H9 (cell line): ENCODE results near the gene ACADL. TPM values are rescaled to one million over a fixed set of nuclear protein-coding genes. Genes with fewer than 3 reads are reported as not detected.

ENCODE experiments used
- DNase-seq: peaks from one replicate; pipeline ENCODE4 v3.0.0-alpha.2; 2017
- H2AFZ ChIP-seq: one replicate; pipeline ENCODE4 v1.6.1; 2013; ENCODE audit warnings: mild to moderate bottlenecking, low read length, control low read depth, moderate library complexity
- H2AK5ac ChIP-seq: 2 replicates; pipeline ENCODE4 v1.6.1; 2013; ENCODE audit warnings: low read length, control low read depth, mixed read lengths; ENCODE audit not compliant: insufficient read length
- H2BK120ac ChIP-seq: one replicate; pipeline ENCODE4 v1.6.1; 2013; ENCODE audit warnings: low read depth, mild to moderate bottlenecking, low read length, control low read depth, inconsistent platforms; ENCODE audit not compliant: poor library complexity, severe bottlenecking
- H2BK12ac ChIP-seq: 2 replicates; pipeline ENCODE4 v1.6.1; 2013; ENCODE audit warnings: low read length, control low read depth, mixed read lengths, low read depth; ENCODE audit not compliant: insufficient read length
- H2BK15ac ChIP-seq: 2 replicates; pipeline ENCODE4 v1.6.1; 2013; ENCODE audit warnings: low read depth, low read length, control low read depth
- H2BK20ac ChIP-seq: one replicate; pipeline ENCODE4 v1.6.1; 2013; ENCODE audit warnings: low read depth, mild to moderate bottlenecking, low read length, control low read depth, inconsistent platforms; ENCODE audit not compliant: poor library complexity, severe bottlenecking
- H2BK5ac ChIP-seq: 2 replicates; pipeline ENCODE4 v1.6.1; 2013; ENCODE audit warnings: low read length, control low read depth, mixed read lengths; ENCODE audit not compliant: insufficient read length
- H3K14ac ChIP-seq: 2 replicates; pipeline ENCODE4 v1.6.1; 2013; ENCODE audit warnings: low read length, control low read depth; ENCODE audit not compliant: insufficient read depth
- H3K18ac ChIP-seq: 2 replicates; pipeline ENCODE4 v1.6.1; 2013; ENCODE audit warnings: low read depth, mild to moderate bottlenecking, mixed read lengths, low read length, control low read depth; ENCODE audit not compliant: insufficient read length
- H3K23ac ChIP-seq: 2 replicates; pipeline ENCODE4 v1.6.1; 2013; ENCODE audit warnings: low read length, control low read depth, mixed read lengths, low read depth; ENCODE audit not compliant: insufficient read length
- H3K23me2 ChIP-seq: 2 replicates; pipeline ENCODE4 v1.6.1; 2013; ENCODE audit warnings: low read depth, mild to moderate bottlenecking, mixed read lengths, low read length, control low read depth; ENCODE audit not compliant: insufficient read length, poor library complexity, severe bottlenecking
- H3K27ac ChIP-seq: 2 replicates; pipeline ENCODE4 v1.5.1; 2013; ENCODE audit warnings: low read length, control low read depth, mixed read lengths, low read depth; ENCODE audit not compliant: insufficient read length
- H3K27me3 ChIP-seq: 2 replicates; pipeline ENCODE4 v1.6.1; 2013; ENCODE audit warnings: low read length, control low read depth, inconsistent platforms; ENCODE audit not compliant: insufficient read depth
- H3K4ac ChIP-seq: 2 replicates; pipeline ENCODE4 v1.6.1; 2013; ENCODE audit warnings: low read depth, mild to moderate bottlenecking, control low read depth, inconsistent platforms, low read length, moderate library complexity
- H3K4me1 ChIP-seq: 2 replicates; pipeline ENCODE4 v1.6.1; 2013; ENCODE audit warnings: low read length, control low read depth, inconsistent platforms; ENCODE audit not compliant: insufficient read depth
- H3K4me2 ChIP-seq: 2 replicates; pipeline ENCODE4 v1.6.1; 2013; ENCODE audit warnings: low read length, control low read depth, mixed read lengths; ENCODE audit not compliant: insufficient read length, insufficient read depth
- H3K56ac ChIP-seq: 2 replicates; pipeline ENCODE4 v1.6.1; 2013; ENCODE audit warnings: low read depth, mild to moderate bottlenecking, mixed read lengths, low read length, control low read depth; ENCODE audit not compliant: insufficient read length
- H3K79me1 ChIP-seq: 2 replicates; pipeline ENCODE4 v1.6.1; 2013; ENCODE audit warnings: low read depth, mild to moderate bottlenecking, moderate library complexity, low read length, control low read depth, inconsistent platforms; ENCODE audit not compliant: insufficient read depth, poor library complexity, severe bottlenecking
- H3K79me2 ChIP-seq: 2 replicates; pipeline ENCODE4 v1.6.1; 2013; ENCODE audit warnings: low read length, control low read depth, inconsistent platforms; ENCODE audit not compliant: insufficient read depth
- H3K9ac ChIP-seq: 2 replicates; pipeline ENCODE4 v1.6.1; 2013; ENCODE audit warnings: low read length, control low read depth, mixed read lengths; ENCODE audit not compliant: insufficient read length; ENCODE audit errors: extremely low read depth
- H3K9me3 ChIP-seq: one replicate; pipeline ENCODE4 v1.6.1; 2013; ENCODE audit warnings: low read depth, low read length, inconsistent platforms; ENCODE audit not compliant: control insufficient read depth
- H3T11ph ChIP-seq: one replicate; pipeline ENCODE4 v1.6.1; 2013; ENCODE audit warnings: mild to moderate bottlenecking, low read length, control low read depth, inconsistent platforms
- H4K20me1 ChIP-seq: one replicate; pipeline ENCODE4 v1.6.1; 2013; ENCODE audit not compliant: control insufficient read depth, insufficient read length, insufficient read depth
- H4K5ac ChIP-seq: 2 replicates; pipeline ENCODE4 v1.6.1; 2013; ENCODE audit warnings: low read depth, mild to moderate bottlenecking, mixed read lengths, low read length, control low read depth; ENCODE audit not compliant: insufficient read length
- H4K8ac ChIP-seq: replicated peaks from 2 replicates; pipeline ENCODE4 v1.6.1; 2013; ENCODE audit warnings: low read length, control low read depth, mixed read lengths, low read depth; ENCODE audit not compliant: insufficient read length
- H4K91ac ChIP-seq: 2 replicates; pipeline ENCODE4 v1.6.1; 2013; ENCODE audit warnings: low read depth, mild to moderate bottlenecking, moderate library complexity, mixed read lengths, low read length, control low read depth; ENCODE audit not compliant: insufficient read length
- H3K27ac Mint-ChIP-seq, 3 experiments: 2 replicates in 2 of 3; 3 replicates in 1 of 3; pipeline ENCODE4 v1.8.0; 2020 to 2021; ENCODE audit warnings: mixed read lengths in 3 of 3, mild to moderate bottlenecking in 1 of 3, moderate library complexity in 1 of 3
- H3K27me3 Mint-ChIP-seq: 2 replicates; pipeline ENCODE4 v1.8.0; 2021; ENCODE audit warnings: low read depth, mild to moderate bottlenecking, moderate library complexity, mixed read lengths
- H3K36me3 Mint-ChIP-seq, 3 experiments: 2 replicates in 2 of 3; 3 replicates in 1 of 3; pipeline ENCODE4 v1.8.0; 2020 to 2021; ENCODE audit warnings: low read depth in 3 of 3, mixed read lengths in 3 of 3; ENCODE audit not compliant: insufficient read depth in 1 of 3
- H3K4me1 Mint-ChIP-seq, 2 experiments: 2 replicates each; pipeline ENCODE4 v1.8.0; 2020; ENCODE audit warnings: mixed read lengths in 2 of 2
- H3K4me3 Mint-ChIP-seq, 2 experiments: 2 replicates in 1 of 2; 3 replicates in 1 of 2; pipeline ENCODE4 v1.8.0; 2020 to 2021; ENCODE audit warnings: mild to moderate bottlenecking in 2 of 2, mixed read lengths in 2 of 2, moderate library complexity in 1 of 2
- H3K9me3 Mint-ChIP-seq, 2 experiments: 2 replicates in 1 of 2; 3 replicates in 1 of 2; pipeline ENCODE4 v1.8.0; 2020; ENCODE audit warnings: mild to moderate bottlenecking in 2 of 2, mixed read lengths in 2 of 2, moderate library complexity in 1 of 2
- CTCF ChIP-seq: fragments of 200-600 bp; sonication (generic); conservative IDR thresholded peaks from 3 replicates; pipeline ENCODE4 v1.8.0; 2021; ENCODE audit warnings: antibody characterized with exemption, mild to moderate bottlenecking
- total RNA-seq: library from RNA; stranded (reverse); gene quantifications from 2 replicates; pipeline ENCODE4 v1.2.1, GENCODE V29; 2021

ACADL gene
- total RNA-seq, 1 experiment from 2014 or later, result 0.26 TPM

DNA sequence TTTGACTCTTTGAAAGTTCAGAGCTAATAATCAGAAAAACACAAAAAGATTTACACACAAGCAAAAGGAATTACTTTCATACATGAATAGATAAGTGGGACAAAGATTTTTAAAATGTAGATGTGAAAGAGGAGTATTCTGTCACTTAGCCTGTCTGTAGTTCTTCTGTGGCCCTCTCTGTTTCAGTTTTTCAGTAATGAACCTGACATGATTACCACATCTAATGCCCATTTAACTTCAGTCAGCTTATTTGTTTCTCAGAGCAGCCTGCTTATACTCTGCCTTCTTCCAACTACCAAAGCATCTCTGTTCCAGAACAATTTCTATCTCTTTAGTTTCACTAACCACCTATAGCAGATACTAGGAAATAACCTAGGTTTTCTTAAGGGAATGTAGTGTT, 34.4 kb upstream of the ACADL start:
- Histone ChIP-seq H3K4me2 (no peak overlapping the region), H3K56ac (no peak overlapping the region), H2BK120ac (no peak overlapping the region), H2AK5ac (no peak overlapping the region), H3K79me1 (no peaks in the 10 kb centered on the region), H3K23me2 (no peaks in the 10 kb centered on the region), H2BK20ac (no peak overlapping the region), H3K4ac (no peak overlapping the region), H2BK15ac (no peak overlapping the region), H3K9me3 (no peaks in the 10 kb centered on the region), H3K27me3 (no peaks in the 10 kb centered on the region), H2AFZ (no peak overlapping the region), H3K27ac (no peak overlapping the region), H2BK12ac (no peak overlapping the region), H4K20me1 (no peaks in the 10 kb centered on the region), H3K23ac (no peak overlapping the region), H3K14ac (no peak overlapping the region), H3T11ph (no peak overlapping the region), H3K79me2 (no peaks in the 10 kb centered on the region), H3K9ac (no peak overlapping the region), H2BK5ac (no peak overlapping the region), H4K91ac (no peak overlapping the region), H3K18ac (no peak overlapping the region), H3K4me1 (no peaks in the 10 kb centered on the region), H4K8ac (no peak overlapping the region), H4K5ac (no peak overlapping the region)
- no peak overlapping the region for H3K27ac Mint-ChIP-seq
- no peaks in the 10 kb centered on the region; the same call in 1 of the 2 replicates for H3K27me3 Mint-ChIP-seq
- H3K4me1 Mint-ChIP-seq, result no peaks in the 10 kb centered on the region
- no peak for DNase-seq
- H3K36me3 Mint-ChIP-seq, result no peaks in the 10 kb centered on the region
- H3K4me3 Mint-ChIP-seq, result no peak overlapping the region
- H3K9me3 Mint-ChIP-seq, result peaks cover 0 to 2% of the 10 kb centered on the region in 2 experiments; a peak in 1 of 5 replicates
- no peak for TF ChIP-seq CTCF
